ENCODE data around the gene HACL1.

HACL1 gene

DNA sequence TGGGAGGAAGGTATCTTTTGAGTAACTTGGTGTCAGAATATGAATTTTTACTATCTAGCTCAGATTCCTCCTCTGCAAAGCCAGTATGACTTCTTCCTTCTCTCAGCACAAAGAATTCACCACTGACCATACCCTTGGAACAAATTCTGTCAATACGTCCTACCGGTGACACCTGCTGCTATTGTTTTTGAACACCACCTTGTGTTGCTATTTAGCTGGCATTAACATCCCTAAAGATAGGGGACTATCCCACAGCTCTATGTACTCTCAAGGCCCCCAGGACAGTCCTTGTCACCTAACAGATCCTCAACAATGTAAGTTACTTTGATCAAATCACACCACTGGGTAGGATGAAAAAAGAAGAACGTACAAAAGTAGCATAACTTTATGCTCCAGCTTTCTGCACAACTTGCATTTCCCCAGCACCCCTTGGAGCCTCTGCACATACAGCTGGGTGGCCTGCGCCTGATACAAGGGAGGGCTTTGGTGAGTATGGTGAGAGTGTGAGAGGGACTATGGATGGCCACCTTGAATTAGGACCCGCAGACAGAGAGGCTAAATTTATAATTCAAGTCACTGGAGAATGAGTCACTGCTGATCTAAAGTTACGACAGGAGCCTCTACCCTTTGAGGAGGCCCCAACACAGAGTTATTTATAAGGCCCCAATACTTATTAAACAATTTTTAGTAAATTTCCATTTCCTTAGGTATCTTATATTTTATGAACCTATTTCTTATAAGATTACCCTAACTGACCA is 77.5 kb downstream of the HACL1 start:
- DNase-seq (ENCODE audit: low read depth): no peak

DNA sequence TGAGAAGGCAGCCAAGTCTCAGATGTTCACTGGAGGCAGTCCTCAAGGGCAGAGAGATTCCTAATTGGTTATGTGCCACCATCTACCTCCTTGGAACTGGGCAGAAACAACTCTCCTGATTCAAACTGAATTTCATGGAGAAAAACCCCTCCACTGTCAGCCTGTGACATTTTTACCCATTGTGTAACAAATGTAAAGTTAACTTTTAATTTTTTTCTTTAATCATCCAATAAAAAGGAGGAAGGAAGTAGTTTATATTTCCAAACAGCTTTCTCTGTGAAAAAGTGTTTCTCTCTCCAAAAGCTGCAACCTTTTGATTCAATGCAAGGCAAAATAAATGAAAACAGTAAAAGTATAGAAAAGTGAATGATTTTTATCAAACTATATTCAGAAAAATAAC is 79.4 kb downstream of the HACL1 start:
- DNase-seq (ENCODE audit: low read depth): no peak

DNA sequence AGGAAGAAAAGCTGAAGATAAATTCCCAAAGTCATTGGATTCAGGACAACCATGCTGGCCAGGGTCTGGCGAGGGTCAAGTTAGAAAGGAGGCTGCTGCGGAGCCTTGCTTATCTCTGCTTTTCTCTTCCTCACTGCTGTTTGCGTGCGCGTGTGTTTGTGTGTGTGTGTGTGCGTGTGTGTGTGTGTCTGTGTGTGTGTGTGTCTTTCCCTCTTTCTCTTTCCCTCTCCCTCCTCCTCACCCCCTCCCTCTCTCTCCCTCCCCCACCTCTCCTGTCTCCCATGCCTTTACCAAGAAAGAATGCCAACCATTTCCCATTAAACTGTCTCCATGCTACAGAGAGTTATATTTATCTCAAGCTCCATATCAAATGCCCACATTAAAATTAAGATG is 79.8 kb downstream of the HACL1 start, which contains the start of gene COLQ:
Gene COLQ (minus strand): TSS at position 134 of the 393 bp plus-strand sequence. CDS start 81 bp downstream, at position 53.
- DNase-seq (ENCODE audit: low read depth): no peak

DNA sequence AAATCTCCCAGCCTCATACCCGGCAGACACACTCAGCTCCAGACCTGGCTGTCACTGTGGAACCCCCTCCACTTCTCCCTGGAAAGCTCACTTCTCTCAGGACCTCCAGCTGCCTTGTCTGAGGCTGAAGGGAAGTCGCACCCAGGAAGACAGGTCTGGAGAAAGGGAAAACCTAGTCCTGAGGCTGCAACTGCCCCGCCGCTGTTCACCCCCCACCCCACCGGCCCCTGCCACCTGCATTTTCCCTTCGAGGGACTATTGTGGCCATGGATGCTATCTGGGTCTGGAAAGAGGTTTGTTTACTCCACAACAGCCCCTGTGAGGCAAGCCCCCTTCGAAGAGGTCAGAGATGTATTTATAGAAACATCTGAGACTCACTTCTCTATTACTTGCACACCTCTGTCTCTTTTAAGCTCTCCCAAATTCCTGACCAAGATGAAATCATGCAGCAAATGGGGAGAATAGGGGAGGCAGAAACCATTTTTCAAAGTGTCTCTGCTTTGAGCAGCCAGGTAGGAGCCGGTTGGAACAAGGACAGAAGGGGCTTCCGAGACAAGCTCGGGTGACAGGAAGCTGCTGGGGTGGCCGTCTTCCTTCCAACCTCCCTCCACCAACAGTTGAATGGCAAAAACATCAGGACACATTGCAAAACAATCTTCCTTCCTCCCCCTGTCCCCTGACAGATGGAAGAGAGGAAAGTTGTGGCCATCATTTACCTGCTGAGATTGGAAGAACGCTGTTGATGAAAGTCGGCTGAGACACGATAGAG is 80.4 kb downstream of the HACL1 start:
- DNase-seq (ENCODE audit: low read depth): no peak

DNA sequence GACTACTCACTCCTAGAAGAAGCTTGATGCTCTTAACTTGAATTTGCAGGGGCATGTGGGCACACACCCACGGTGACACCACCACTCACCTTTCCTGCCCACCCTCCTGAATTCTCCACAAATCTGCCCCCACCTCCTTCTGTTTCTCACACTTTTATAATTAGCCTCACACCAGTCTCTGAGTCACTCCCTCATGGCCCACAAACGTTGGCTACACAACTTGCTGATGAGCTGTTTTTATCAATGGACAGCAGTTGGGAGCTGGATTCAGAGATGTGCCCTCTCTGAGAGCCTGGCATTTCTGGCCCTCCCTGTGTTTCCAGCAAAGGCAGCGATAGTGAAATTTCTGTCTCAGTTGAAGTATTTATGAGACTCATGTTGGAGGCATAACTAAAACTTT is 81.2 kb downstream of the HACL1 start:
- DNase-seq (ENCODE audit: low read depth): no peak

DNA sequence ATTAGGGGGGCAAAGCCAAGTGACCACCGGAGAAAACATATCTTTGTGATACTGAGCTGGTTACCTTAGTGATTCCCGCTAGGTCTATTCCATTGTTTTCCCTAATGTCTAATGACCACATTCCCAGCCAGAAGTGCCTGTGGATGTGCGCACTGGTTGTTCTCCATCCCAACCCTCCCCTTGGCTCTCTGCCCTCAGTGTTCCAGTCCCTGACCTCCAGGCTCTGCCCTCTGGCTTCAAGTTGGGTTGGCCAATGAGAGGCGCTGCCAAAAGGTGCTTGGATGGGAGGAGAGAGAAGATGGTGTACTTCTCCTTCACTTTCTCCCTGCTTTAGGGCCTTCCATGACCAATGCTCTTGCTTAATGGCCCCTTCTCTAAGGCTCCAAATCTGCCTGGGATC is 82.3 kb downstream of the HACL1 start:
- no peak for DNase-seq (ENCODE audit: low read depth)

DNA sequence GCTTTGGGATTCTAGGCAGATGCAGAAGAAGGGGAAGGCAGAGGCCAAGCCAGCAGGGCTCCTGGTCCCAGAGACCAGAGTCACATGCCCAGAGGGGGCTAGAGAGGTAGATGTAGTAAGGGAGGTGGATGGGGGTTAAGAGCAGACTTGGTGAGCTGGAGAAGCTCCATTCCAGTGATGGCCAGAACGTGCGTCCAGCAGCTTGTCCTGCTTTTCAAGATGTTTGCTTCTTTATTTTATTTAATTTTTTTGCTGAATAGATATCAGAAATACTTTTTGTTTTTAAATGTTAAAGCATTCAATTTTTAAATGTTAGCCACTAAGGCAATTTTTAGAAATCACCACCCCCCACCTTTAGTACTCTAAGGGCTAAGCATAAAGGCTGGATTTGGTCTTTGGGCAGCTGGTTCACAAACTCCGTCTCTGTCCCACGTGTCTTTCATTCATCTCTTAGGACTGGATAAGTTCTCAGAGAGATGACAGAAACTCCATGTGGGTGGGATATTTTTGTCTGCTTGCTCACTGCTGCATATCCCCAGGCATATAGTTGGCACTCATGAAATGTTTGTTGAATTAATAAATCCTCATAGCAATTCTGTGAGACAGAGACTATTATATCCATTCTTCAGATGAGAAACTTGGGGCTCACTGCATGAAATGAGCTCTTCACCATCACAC is 86.6 kb downstream of the HACL1 start:
- DNase-seq (ENCODE audit: low read depth): no peak

DNA sequence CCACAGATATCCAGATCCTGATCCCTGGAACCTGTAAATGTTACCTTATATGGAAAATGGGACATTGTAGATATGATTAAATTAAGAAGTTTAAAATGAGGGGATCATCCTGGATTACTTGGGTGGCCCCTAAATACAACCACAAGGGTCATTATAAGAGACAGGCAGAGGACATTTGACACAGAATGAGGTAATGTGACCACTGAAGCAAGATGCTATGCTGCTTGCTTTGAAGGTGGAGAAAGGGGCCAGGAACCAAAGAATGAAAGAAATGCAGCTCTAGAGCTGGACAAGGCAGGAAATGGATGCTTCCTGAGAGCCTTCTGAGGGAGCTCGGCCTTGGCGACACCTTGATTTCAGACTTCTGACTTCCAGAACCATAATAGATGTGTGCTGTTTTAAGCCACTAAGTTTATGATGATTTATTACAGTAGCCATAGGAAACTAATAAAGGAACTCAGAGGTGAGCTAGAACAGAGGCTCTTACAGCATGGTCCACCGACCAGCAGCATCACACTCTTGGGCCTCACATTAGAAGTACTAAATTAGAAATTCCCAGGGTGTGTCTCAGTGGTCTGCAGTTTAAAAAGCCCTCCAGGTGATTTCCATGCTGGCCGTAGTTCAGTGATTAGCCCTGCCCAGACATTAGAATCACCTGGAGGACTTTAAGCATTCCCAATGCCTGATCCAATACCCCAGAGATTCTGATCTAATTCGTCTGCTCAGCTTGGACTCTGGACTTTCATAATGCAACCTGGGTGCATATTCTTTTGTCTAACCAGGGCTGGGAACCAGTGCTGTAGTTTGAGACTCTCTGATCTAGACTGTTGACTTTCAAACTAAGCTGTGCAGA is 87.3 kb downstream of the HACL1 start:
- DNase-seq (ENCODE audit: low read depth): no peak

DNA sequence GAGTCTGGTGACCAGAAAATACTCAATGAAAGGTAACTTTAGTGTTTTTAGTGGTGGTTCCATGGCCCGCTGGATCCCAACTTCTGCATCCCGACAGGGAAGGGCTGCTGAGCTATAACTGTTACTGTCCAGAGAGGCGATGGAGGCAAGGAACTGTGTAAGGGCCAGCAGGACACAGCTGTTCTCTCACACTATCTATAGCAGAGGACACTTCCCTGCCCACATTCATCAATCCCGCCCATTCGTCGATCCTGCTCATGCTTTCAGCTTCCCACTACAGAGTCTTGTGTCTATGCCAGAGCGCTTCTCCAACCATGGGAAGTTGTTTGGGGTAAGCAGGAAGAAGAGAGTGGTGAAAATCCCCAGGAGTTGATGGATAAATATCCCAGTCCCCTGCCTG is 88.3 kb downstream of the HACL1 start:
- DNase-seq (ENCODE audit: low read depth): no peak

DNA sequence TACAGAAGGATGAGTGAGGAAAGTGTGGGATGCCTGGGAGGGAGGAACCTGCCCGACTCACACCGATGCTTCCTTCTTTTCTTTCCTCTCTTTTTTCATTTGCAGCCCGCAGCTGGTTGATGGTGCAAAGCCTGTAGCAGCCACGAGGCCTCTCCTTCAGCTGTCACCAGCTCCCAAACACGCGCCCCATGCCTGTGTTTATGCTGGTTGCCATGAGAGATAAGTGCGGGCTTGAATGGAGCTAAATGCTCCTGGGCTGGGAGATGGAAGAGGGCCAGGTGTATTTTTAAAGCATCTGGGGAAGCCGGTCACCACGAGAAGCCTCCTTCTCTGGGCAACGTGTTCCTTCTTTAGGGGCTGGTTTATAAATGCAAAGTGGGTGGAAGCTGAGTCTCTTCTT is 89.2 kb downstream of the HACL1 start:
- DNase-seq (ENCODE audit: low read depth): no peak

DNA sequence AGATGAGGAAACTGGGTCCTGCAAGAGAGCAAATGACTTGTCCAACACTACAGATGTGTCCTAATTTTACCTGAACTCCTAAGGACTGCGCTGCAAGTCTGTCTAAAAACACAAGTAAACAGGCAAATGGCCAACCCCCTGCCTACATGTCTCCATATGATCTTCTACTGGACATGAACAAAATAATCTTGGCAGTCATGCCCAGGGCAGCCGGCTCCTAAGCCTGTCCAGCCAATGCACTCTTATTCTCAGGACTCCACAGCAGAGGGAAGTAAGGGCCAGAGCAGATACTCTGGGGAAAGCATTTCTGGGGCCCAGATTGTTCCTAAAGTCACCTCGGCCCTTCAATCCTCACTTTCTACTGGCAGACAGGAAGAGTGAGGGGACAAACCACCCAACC is 90.2 kb downstream of the HACL1 start:
- DNase-seq (ENCODE audit: low read depth): no peak
